Smooth muscle cell (in vitro differentiated cells): Measurements from ENCODE around the gene CACNB3. TPM values are rescaled to one million over a fixed set of nuclear protein-coding genes. Genes with fewer than 3 reads are reported as not detected.

Experiments used
- DNase-seq: peaks from one replicate; lab custom pipeline; 2025; ENCODE audit not compliant: unreplicated experiment; lab: John Stamatoyannopoulos, UW
- H2AFZ ChIP-seq: fragments of 200-600 bp; sonication (generic); 2 replicates; pipeline ENCODE4 v1.6.0; 2016; ENCODE audit warnings: antibody characterized with exemption, low read depth, mild to moderate bottlenecking
- H3F3A ChIP-seq: fragments of 200-600 bp; sonication (generic); 2 replicates; pipeline ENCODE4 v1.6.0; 2017; ENCODE audit warnings: antibody characterized with exemption, low read depth
- H3K27ac ChIP-seq: fragments of 200-600 bp; sonication (generic); 2 replicates; pipeline ENCODE4 v1.5.1; 2016; ENCODE audit warnings: low read depth, mild to moderate bottlenecking
- H3K27me3 ChIP-seq: fragments of 200-600 bp; sonication (generic); 2 replicates; pipeline ENCODE4 v1.6.1; 2016; ENCODE audit warnings: low read depth, mild to moderate bottlenecking
- H3K36me3 ChIP-seq: fragments of 200-600 bp; sonication (generic); 2 replicates; pipeline ENCODE4 v1.5.1; 2016; ENCODE audit warnings: low read depth
- H3K4me1 ChIP-seq: fragments of 200-600 bp; sonication (generic); 2 replicates; pipeline ENCODE4 v1.5.1; 2016; ENCODE audit warnings: low read depth
- H3K4me2 ChIP-seq: fragments of 200-600 bp; sonication (generic); 2 replicates; pipeline ENCODE4 v1.6.0; 2016; ENCODE audit warnings: mild to moderate bottlenecking
- H3K4me3 ChIP-seq: fragments of 200-600 bp; sonication (generic); 2 replicates; pipeline ENCODE4 v1.5.1; 2016; ENCODE audit warnings: mild to moderate bottlenecking
- H3K79me2 ChIP-seq: fragments of 200-600 bp; sonication (generic); 2 replicates; pipeline ENCODE4 v1.6.0; 2016; ENCODE audit warnings: low read depth, mild to moderate bottlenecking
- H3K9ac ChIP-seq: fragments of 200-600 bp; sonication (generic); 2 replicates; pipeline ENCODE4 v1.6.0; 2016; ENCODE audit warnings: low read depth
- H3K9me3 ChIP-seq: fragments of 200-600 bp; sonication (generic); replicated peaks from 2 replicates; pipeline ENCODE4 v1.5.1; 2016; ENCODE audit warnings: low read depth
- H4K20me1 ChIP-seq: fragments of 200-600 bp; sonication (generic); 2 replicates; pipeline ENCODE4 v1.6.0; 2016; ENCODE audit warnings: low read depth
- WGBS: methylation state at CpG from one replicate; pipeline ENCODE4 v1.1.7; 2016; ENCODE audit warnings: low lambda C conversion rate; 5-methylcytosine and 5-hydroxymethylcytosine counted together
- polyA plus RNA-seq: library from polyadenylated mRNA; unstranded; fragments of >200 nt; fragmentation: Nextera tagmentation; extraction: Ambion mirVana; gene quantifications from 2 replicates; pipeline ENCODE4 v1.2.1, GENCODE V29; 2016
- total RNA-seq: library from RNA; depleted of rRNA; stranded (reverse); fragments of >200 nt; gene quantifications from 2 replicates; pipeline ENCODE4 v1.2.3, GENCODE V29; 2014
- TF ChIP-seq, protein P1 (sequence below): fragments of 200-600 bp; sonication (generic); IDR thresholded peaks from 2 replicates; pipeline ENCODE4 v1.5.1; 2017; ENCODE audit warnings: borderline replicate concordance, mild to moderate bottlenecking, antibody characterized with exemption; ENCODE audit not compliant: insufficient read depth, poor library complexity, severe bottlenecking

The CACNB3 gene
- total and polyA plus RNA-seq, 2 experiments from 2014 or later: 18.5 to 21.7 TPM

DNA sequence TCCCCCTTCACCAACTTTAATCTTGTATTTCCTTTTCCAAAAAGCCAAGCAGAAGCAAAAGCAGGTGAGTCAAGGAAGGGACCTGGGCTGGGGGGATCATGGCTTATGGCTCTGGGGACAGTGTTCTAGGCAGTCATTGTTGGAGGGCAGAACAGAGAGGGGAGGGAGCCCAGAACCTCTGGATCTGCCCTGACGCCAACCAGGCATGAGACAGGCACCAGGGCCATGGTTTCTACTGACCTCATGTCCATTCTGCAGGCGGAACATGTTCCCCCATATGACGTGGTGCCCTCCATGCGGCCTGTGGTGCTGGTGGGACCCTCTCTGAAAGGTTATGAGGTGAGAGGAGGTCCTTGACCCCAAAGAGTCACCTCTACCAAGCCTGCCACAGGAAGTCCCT is 6.6 kb downstream of the CACNB3 start:
- Histone ChIP-seq H3K4me2 (no peak overlapping the region), H3K9me3 (no peaks in the 10 kb centered on the region), H3K9ac (no peak overlapping the region), H3K36me3 (no peaks in the 10 kb centered on the region), H4K20me1 (peaks cover 28% of the 10 kb centered on the region), H3K79me2 (no peaks in the 10 kb centered on the region), H2AFZ (no peak overlapping the region), H3K27ac (no peak overlapping the region), H3K4me1 (peaks cover under 1% of the 10 kb centered on the region), H3F3A (no peaks in the 10 kb centered on the region), H3K27me3 (no peaks in the 10 kb centered on the region), H3K4me3 (no peak overlapping the region)
- DNase-seq: no peak
- TF ChIP-seq, protein P1, sequence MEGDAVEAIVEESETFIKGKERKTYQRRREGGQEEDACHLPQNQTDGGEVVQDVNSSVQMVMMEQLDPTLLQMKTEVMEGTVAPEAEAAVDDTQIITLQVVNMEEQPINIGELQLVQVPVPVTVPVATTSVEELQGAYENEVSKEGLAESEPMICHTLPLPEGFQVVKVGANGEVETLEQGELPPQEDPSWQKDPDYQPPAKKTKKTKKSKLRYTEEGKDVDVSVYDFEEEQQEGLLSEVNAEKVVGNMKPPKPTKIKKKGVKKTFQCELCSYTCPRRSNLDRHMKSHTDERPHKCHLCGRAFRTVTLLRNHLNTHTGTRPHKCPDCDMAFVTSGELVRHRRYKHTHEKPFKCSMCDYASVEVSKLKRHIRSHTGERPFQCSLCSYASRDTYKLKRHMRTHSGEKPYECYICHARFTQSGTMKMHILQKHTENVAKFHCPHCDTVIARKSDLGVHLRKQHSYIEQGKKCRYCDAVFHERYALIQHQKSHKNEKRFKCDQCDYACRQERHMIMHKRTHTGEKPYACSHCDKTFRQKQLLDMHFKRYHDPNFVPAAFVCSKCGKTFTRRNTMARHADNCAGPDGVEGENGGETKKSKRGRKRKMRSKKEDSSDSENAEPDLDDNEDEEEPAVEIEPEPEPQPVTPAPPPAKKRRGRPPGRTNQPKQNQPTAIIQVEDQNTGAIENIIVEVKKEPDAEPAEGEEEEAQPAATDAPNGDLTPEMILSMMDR: no peak
- WGBS: 95% methylated on average over 4 of the region's 4 CpGs

- H3F3A ChIP-seq: no peaks in the 10 kb centered on the region
- H3K4me1 ChIP-seq: no peaks in the 10 kb centered on the region
- H3K36me3 ChIP-seq: no peaks in the 10 kb centered on the region
- no peak overlapping the region for H3K4me3 ChIP-seq
- no peaks in the 10 kb centered on the region for H3K79me2 ChIP-seq
- no peak overlapping the region for H3K27ac ChIP-seq
- no peak overlapping the region for H3K4me2 ChIP-seq
- no peak for DNase-seq
- H3K27me3 ChIP-seq: no peaks in the 10 kb centered on the region
- no peak overlapping the region for H3K9ac ChIP-seq
- H3K9me3 ChIP-seq: no peaks in the 10 kb centered on the region
- TF ChIP-seq, protein P1: no peak
- H4K20me1 ChIP-seq: peaks cover 28% of the 10 kb centered on the region
- 94% methylated on average over 15 of the region's 15 CpGs for WGBS
- H2AFZ ChIP-seq: no peak overlapping the region
These were observed 8.0 kb downstream of the CACNB3 start for GRCh38 chr12:48826209-48826855.

GRCh38 chr12:48827026-48827425 is 8.7 kb downstream of the CACNB3 start:
- Histone ChIP-seq H3K79me2 (no peaks in the 10 kb centered on the region), H3K9me3 (no peaks in the 10 kb centered on the region), H3K4me3 (no peak overlapping the region), H3F3A (no peaks in the 10 kb centered on the region), H2AFZ (no peak overlapping the region), H3K4me2 (no peak overlapping the region), H3K27me3 (no peaks in the 10 kb centered on the region), H3K4me1 (no peaks in the 10 kb centered on the region), H4K20me1 (peaks cover 25% of the 10 kb centered on the region), H3K36me3 (no peaks in the 10 kb centered on the region), H3K27ac (no peak overlapping the region), H3K9ac (no peak overlapping the region)
- TF ChIP-seq, protein P1: no peak
- WGBS: 93% methylated on average over 7 of the region's 8 CpGs
- no peak for DNase-seq

- Histone ChIP-seq H3K4me2 (no peak overlapping the region), H3K79me2 (no peaks in the 10 kb centered on the region), H2AFZ (no peak overlapping the region), H3K27me3 (no peaks in the 10 kb centered on the region), H3K36me3 (no peaks in the 10 kb centered on the region), H3K9ac (no peak overlapping the region), H4K20me1 (peaks cover 19% of the 10 kb centered on the region), H3K9me3 (no peaks in the 10 kb centered on the region), H3K4me3 (no peak overlapping the region), H3F3A (no peaks in the 10 kb centered on the region), H3K4me1 (no peaks in the 10 kb centered on the region), H3K27ac (no peak overlapping the region)
- no peak for DNase-seq
- TF ChIP-seq, protein P1: no peak
- 96% methylated on average over 17 of the region's 17 CpGs for WGBS
These were observed 9.3 kb downstream of the CACNB3 start for GRCh38 chr12:48827513-48828096.
